Endothelial cell (in vitro differentiated cells): Measurements from ENCODE around the gene MAP3K5. TPM values are rescaled to one million over a fixed set of nuclear protein-coding genes. Genes with fewer than 3 reads are reported as not detected.
A peak's percentile ranks its signal among the peaks of the same experiment; 100 is the strongest.

ENCODE experiments used
- DNase-seq: peaks from one replicate; pipeline ENCODE4 v3.0.0; 2021; ENCODE audit warnings: low spot score
- H3K27ac Mint-ChIP-seq: one replicate; pipeline ENCODE4 v1.8.0; 2021; ENCODE audit warnings: mixed read lengths, inconsistent platforms; ENCODE audit not compliant: unreplicated experiment
- H3K27me3 Mint-ChIP-seq: one replicate; pipeline ENCODE4 v1.8.0; 2021; ENCODE audit warnings: mild to moderate bottlenecking, moderate library complexity, mixed read lengths, inconsistent platforms; ENCODE audit not compliant: unreplicated experiment
- H3K36me3 Mint-ChIP-seq: one replicate; pipeline ENCODE4 v1.8.0; 2021; ENCODE audit warnings: mild to moderate bottlenecking, low read depth, mixed read lengths, inconsistent platforms; ENCODE audit not compliant: unreplicated experiment
- H3K4me1 Mint-ChIP-seq: one replicate; pipeline ENCODE4 v1.8.0; 2021; ENCODE audit warnings: mild to moderate bottlenecking, mixed read lengths, inconsistent platforms; ENCODE audit not compliant: unreplicated experiment
- H3K4me3 Mint-ChIP-seq: one replicate; pipeline ENCODE4 v1.8.0; 2021; ENCODE audit warnings: mild to moderate bottlenecking, mixed read lengths, inconsistent platforms; ENCODE audit not compliant: unreplicated experiment
- H3K9me3 Mint-ChIP-seq: one replicate; pipeline ENCODE4 v1.8.0; 2021; ENCODE audit warnings: mixed read lengths, inconsistent platforms; ENCODE audit not compliant: unreplicated experiment
- CTCF ChIP-seq: fragments of 200-600 bp; sonication (generic); IDR thresholded peaks from one replicate; pipeline ENCODE4 v1.5.0; 2021; ENCODE audit warnings: antibody characterized with exemption; ENCODE audit not compliant: unreplicated experiment
- total RNA-seq: library from RNA; stranded (reverse); fragmentation: NEBNext Ultra II Directional; extraction: Animal tissue kit (Norgen Biotek cat#: 25700); gene quantifications from one replicate; pipeline ENCODE4 v1.2.1, GENCODE V29; 2021; ENCODE audit not compliant: unreplicated experiment

Gene MAP3K5
- total RNA-seq, 1 donor from 2014 or later = 0.33 TPM

DNA sequence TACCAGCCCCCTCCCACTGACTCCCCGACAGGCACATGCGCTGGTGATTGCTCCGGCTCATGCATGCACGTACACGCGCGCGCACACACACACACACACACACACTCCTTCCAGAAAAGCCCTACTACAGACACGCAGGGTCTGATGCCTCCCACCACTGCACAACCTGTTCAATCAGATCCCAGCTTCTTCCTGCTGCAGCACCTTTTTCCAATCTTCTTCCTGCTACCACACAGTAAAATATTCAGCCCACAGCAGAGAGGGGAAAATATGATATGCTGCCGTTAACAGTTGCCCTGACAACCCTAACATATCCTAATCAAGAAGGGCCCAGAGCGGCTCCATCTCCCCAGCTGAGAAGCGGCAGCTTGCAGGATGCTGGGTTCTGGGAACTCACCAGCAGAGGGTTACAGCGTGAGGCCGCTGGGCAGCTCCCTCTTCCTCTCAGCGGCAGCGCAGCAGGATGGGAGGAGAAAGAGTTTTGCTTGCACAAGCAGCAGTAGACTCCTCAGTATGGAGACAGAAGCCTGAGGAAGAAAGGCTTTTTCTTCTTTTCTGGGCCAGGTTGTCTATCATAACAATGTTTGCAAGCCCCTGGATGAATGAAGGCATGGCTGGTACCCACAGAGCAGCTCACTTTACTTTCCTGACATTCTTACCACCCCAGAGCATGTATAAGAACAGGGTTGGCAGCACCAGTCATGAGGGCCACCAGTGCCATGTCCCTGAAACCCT lies 265.9 kb downstream of the MAP3K5 start:
- TF ChIP-seq CTCF = no peak
- H3K9me3 Mint-ChIP-seq = no peaks in the 10 kb centered on the region
- peaks cover 10% of the 10 kb centered on the region for H3K4me1 Mint-ChIP-seq
- H3K27me3 Mint-ChIP-seq = peaks cover 3% of the 10 kb centered on the region
- no peaks in the 10 kb centered on the region for H3K36me3 Mint-ChIP-seq
- peak; percentile 57 for DNase-seq
- H3K27ac Mint-ChIP-seq = no peak overlapping the region
- no peak overlapping the region for H3K4me3 Mint-ChIP-seq

- Mint-ChIP-seq H3K36me3 (no peaks in the 10 kb centered on the region), H3K4me3 (no peak overlapping the region), H3K27ac (no peak overlapping the region), H3K4me1 (peaks cover 10% of the 10 kb centered on the region), H3K27me3 (peaks cover 3% of the 10 kb centered on the region), H3K9me3 (no peaks in the 10 kb centered on the region)
- no peak for TF ChIP-seq CTCF
- no peak for DNase-seq
Measured at GRCh38 chr6:136525586-136526195, 266.6 kb downstream of the MAP3K5 start.

GRCh38 chr6:136524936-136525413 lies 267.3 kb downstream of the MAP3K5 start:
- TF ChIP-seq CTCF = no peak
- Mint-ChIP-seq H3K4me3 (no peak overlapping the region), H3K27ac (no peak overlapping the region)

GRCh38 chr6:136524339-136524935 lies 267.8 kb downstream of the MAP3K5 start:
- Mint-ChIP-seq H3K36me3 (no peaks in the 10 kb centered on the region), H3K27me3 (peaks cover 3% of the 10 kb centered on the region), H3K9me3 (no peaks in the 10 kb centered on the region), H3K4me1 (peaks cover 10% of the 10 kb centered on the region), H3K4me3 (no peak overlapping the region), H3K27ac (no peak overlapping the region)
- no peak for TF ChIP-seq CTCF
- DNase-seq = no peak

More at GRCh38 chr6:136524936-136525413, 267.3 kb downstream of the MAP3K5 start:
- Mint-ChIP-seq H3K36me3 (no peaks in the 10 kb centered on the region), H3K27me3 (peaks cover 3% of the 10 kb centered on the region), H3K9me3 (no peaks in the 10 kb centered on the region), H3K4me1 (peaks cover 10% of the 10 kb centered on the region)
- no peak for DNase-seq
